IMR-90 (cell line): ENCODE data around the gene CHAT. TPM values are rescaled to one million over a fixed set of nuclear protein-coding genes. Genes with fewer than 3 reads are reported as not detected.

Experiments
- ATAC-seq: fragments of 200-7000 bp; cut with Tn5 transposase; 2 replicates; pipeline ENCODE4 v1.9.1; 2020; ENCODE audit warnings: low read depth, mild to moderate bottlenecking, moderate library complexity
- BruUV-seq: library from RNA; stranded (reverse); fragments of 400-500 nt; replicated peaks from 2 replicates; lab custom pipeline; 2021; lab: Mats Ljungman, UMichigan
- CTCF ChIA-PET: fragments of 300-600 bp; formaldehyde crosslinking; extraction: SDS; loops from one replicate; lab custom pipeline; 2021; ENCODE audit warnings: antibody characterized with exemption; lab: Yijun Ruan, JAX
- POLR2A ChIA-PET: fragments of 300-600 bp; sonication (Branson Sonifier 250); formaldehyde crosslinking; loops from one replicate; lab custom pipeline; 2022; ENCODE audit warnings: antibody characterized with exemption; ENCODE audit not compliant: unreplicated experiment; lab: Charles Lee
- DNase-seq: peaks from one replicate; pipeline ENCODE4 v3.0.0; 2013
- H2AFZ ChIP-seq: replicated peaks from 2 replicates; pipeline ENCODE3; 2013; ENCODE audit warnings: low read length, mild to moderate bottlenecking; ENCODE audit not compliant: poor library complexity
- H2AK5ac ChIP-seq: 2 replicates; pipeline ENCODE4 v1.6.1; 2013; ENCODE audit warnings: low read depth, low read length, inconsistent platforms
- H2AK9ac ChIP-seq: replicated peaks from 2 replicates; pipeline ENCODE3; 2013; ENCODE audit warnings: mild to moderate bottlenecking, low read depth, low read length, moderate library complexity; ENCODE audit not compliant: poor library complexity
- H2BK120ac ChIP-seq: 2 replicates; pipeline ENCODE4 v1.6.1; 2013; ENCODE audit warnings: low read depth, low read length, inconsistent platforms
- H2BK15ac ChIP-seq: 3 replicates; pipeline ENCODE4 v1.6.1; 2013; ENCODE audit warnings: low read depth, low read length, inconsistent platforms
- H2BK20ac ChIP-seq: 2 replicates; pipeline ENCODE4 v1.6.1; 2013; ENCODE audit warnings: low read depth, mild to moderate bottlenecking, inconsistent platforms, low read length, moderate library complexity
- H2BK5ac ChIP-seq: 2 replicates; pipeline ENCODE4 v1.6.1; 2013; ENCODE audit warnings: mild to moderate bottlenecking, low read depth, low read length, inconsistent platforms; ENCODE audit not compliant: poor library complexity, severe bottlenecking
- H3K14ac ChIP-seq: replicated peaks from 2 replicates; pipeline ENCODE4 v1.6.1; 2013; ENCODE audit warnings: low read depth, low read length, inconsistent platforms
- H3K18ac ChIP-seq: 2 replicates; pipeline ENCODE4 v1.6.1; 2013; ENCODE audit warnings: low read depth, low read length, control low read depth
- H3K23ac ChIP-seq: 2 replicates; pipeline ENCODE4 v1.6.1; 2013; ENCODE audit warnings: low read depth, low read length, inconsistent platforms
- H3K27ac ChIP-seq: 2 replicates; pipeline ENCODE4 v1.5.1; 2013; ENCODE audit warnings: mild to moderate bottlenecking, control low read depth, low read length; ENCODE audit not compliant: insufficient read depth
- H3K27me3 ChIP-seq: 2 replicates; pipeline ENCODE4 v1.6.1; 2013; ENCODE audit warnings: low read length; ENCODE audit not compliant: control insufficient read depth, insufficient read depth
- H3K36me3 ChIP-seq: 2 replicates; pipeline ENCODE4 v1.6.1; 2013; ENCODE audit warnings: low read length, mixed read lengths; ENCODE audit not compliant: control insufficient read depth, insufficient read depth
- H3K4ac ChIP-seq: 2 replicates; pipeline ENCODE4 v1.6.1; 2013; ENCODE audit warnings: low read depth, low read length, inconsistent platforms
- H3K4me1 ChIP-seq: 2 replicates; pipeline ENCODE4 v1.6.1; 2013; ENCODE audit warnings: low read length, mixed read lengths; ENCODE audit not compliant: control insufficient read depth, insufficient read depth
- H3K4me2 ChIP-seq: 2 replicates; pipeline ENCODE4 v1.6.1; 2013; ENCODE audit warnings: low read depth, mild to moderate bottlenecking, control low read depth, low read length, moderate library complexity
- H3K4me3 ChIP-seq: 2 replicates; pipeline ENCODE4 v1.5.1; 2013; ENCODE audit warnings: low read depth, mild to moderate bottlenecking, control low read depth, low read length, moderate library complexity; ENCODE audit not compliant: insufficient read depth
- H3K56ac ChIP-seq: 2 replicates; pipeline ENCODE4 v1.6.1; 2013; ENCODE audit warnings: low read length, inconsistent platforms; ENCODE audit not compliant: insufficient read depth; ENCODE audit errors: extremely low read depth
- H3K79me1 ChIP-seq, 2 experiments: 2 replicates each; pipeline ENCODE4 v1.6.1; 2013; ENCODE audit warnings: low read length in 2 of 2, inconsistent platforms in 1 of 2, low read depth in 1 of 2
- H3K9ac ChIP-seq: 2 replicates; pipeline ENCODE4 v1.6.1; 2013; ENCODE audit warnings: low read depth, low read length, control low read depth
- H3K9me1 ChIP-seq: 2 replicates; pipeline ENCODE4 v1.6.1; 2013; ENCODE audit warnings: low read length, inconsistent platforms; ENCODE audit not compliant: insufficient read depth
- H3K9me3 ChIP-seq: 2 replicates; pipeline ENCODE4 v1.6.1; 2013; ENCODE audit warnings: low read length; ENCODE audit not compliant: control insufficient read depth, insufficient read depth
- H4K20me1 ChIP-seq: 2 replicates; pipeline ENCODE4 v1.6.1; 2013; ENCODE audit warnings: low read length, inconsistent platforms; ENCODE audit not compliant: insufficient read depth
- H4K5ac ChIP-seq: 2 replicates; pipeline ENCODE4 v1.6.1; 2013; ENCODE audit warnings: mild to moderate bottlenecking, low read depth, low read length, control low read depth
- H4K8ac ChIP-seq, 2 experiments: 2 replicates each; pipeline ENCODE4 v1.6.1; 2013; ENCODE audit warnings: low read depth in 2 of 2, low read length in 2 of 2, control low read depth in 1 of 2, inconsistent platforms in 1 of 2
- H4K91ac ChIP-seq: 2 replicates; pipeline ENCODE4 v1.6.1; 2013; ENCODE audit warnings: low read depth, low read length, inconsistent platforms; ENCODE audit not compliant: insufficient read depth
- BHLHE40 ChIP-seq: fragments of 150-350 bp; IDR thresholded peaks from 2 replicates; pipeline ENCODE4 v1.6.1; 2016; ENCODE audit warnings: mild to moderate bottlenecking, low read depth, low read length
- MXI1 ChIP-seq: IDR thresholded peaks from 2 replicates; pipeline ENCODE4 v1.6.1; 2012; ENCODE audit warnings: low read depth, mild to moderate bottlenecking, low read length, moderate library complexity, borderline replicate concordance
- RAD21 ChIP-seq: IDR thresholded peaks from 2 replicates; pipeline ENCODE4 v1.6.1; 2012; ENCODE audit warnings: low read length, improper control_type of control experiment
- RFX5 ChIP-seq: IDR thresholded peaks from 2 replicates; pipeline ENCODE4 v1.8.0; 2012; ENCODE audit warnings: low read depth, mild to moderate bottlenecking, low read length, moderate library complexity
- WGBS, 2 experiments: methylation state at CpG; one replicate each; pipeline versions ENCODE4 v1.1.5 to v1.1.7; 2013; ENCODE audit warnings: missing lambda C conversion rate in 2 of 2; ENCODE audit not compliant: insufficient read length in 1 of 2; ENCODE audit errors: extremely low coverage in 2 of 2; 5-methylcytosine and 5-hydroxymethylcytosine counted together
- dilution Hi-C: fragments of 300-500 bp; cut with HindIII; formaldehyde crosslinking; loops from one replicate; pipeline ENCODE4 v1.14.3; 2018; ENCODE audit warnings: low sequenced_read_pairs; ENCODE audit not compliant: unreplicated experiment
- in situ Hi-C: fragments of 300-500 bp; cut with MboI; formaldehyde crosslinking; loops from 3 replicates; pipeline ENCODE4 v1.14.3; 2019; ENCODE audit warnings: low sequenced_read_pairs, inconsistent platforms, mixed read lengths
- intact Hi-C: fragments of 100-400 bp; cut with micrococcal nuclease; formaldehyde crosslinking; loops from 2 replicates; pipeline ENCODE4 v1.10.0; 2022
- polyA plus RNA-seq, 3 experiments: library from polyadenylated mRNA; depleted of rRNA; stranded (reverse); fragments of >200 nt; gene quantifications; 2 replicates each; pipeline ENCODE4 v1.2.3, GENCODE V29; 2012; ENCODE audit warnings: low replicate concordance in 1 of 3
- total RNA-seq: library from RNA; depleted of rRNA; stranded (reverse); fragments of >200 nt; gene quantifications from 2 replicates; pipeline ENCODE4 v1.2.3, GENCODE V29; 2012

CHAT gene
- total and polyA plus RNA-seq, 2 of the 4 experiments (the other 2 are of a cell fraction), result not detected

DNA sequence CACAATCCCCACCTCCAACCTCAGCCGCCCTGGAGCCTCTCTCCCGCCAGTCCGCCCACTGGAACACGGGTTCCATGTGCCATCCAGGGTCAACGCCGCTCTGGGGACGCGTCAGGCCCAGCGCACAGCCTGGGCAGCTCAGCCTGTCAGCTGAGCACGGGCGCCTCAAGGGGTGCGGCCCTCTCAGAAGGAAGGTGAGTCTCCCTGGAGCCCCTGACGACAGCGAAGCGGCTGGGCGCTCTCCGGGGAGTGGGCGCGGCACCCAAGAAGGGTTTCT, 4.9 kb upstream of the CHAT start:
- Histone ChIP-seq H2AK9ac (no peak overlapping the region), H4K20me1 (no peaks in the 10 kb centered on the region), H3K9ac (no peak overlapping the region), H2BK5ac (no peak overlapping the region), H4K5ac (no peak overlapping the region), H3K4me1 (no peaks in the 10 kb centered on the region), H2AK5ac (no peak overlapping the region), H3K18ac (no peak overlapping the region), H2BK120ac (no peak overlapping the region), H3K27ac (no peak overlapping the region), H3K36me3 (no peaks in the 10 kb centered on the region), H3K4me2 (no peak overlapping the region), H3K14ac (no peak overlapping the region), H2BK15ac (no peak overlapping the region), H2AFZ (no peak overlapping the region), H3K9me1 (no peaks in the 10 kb centered on the region), H4K8ac (no peak overlapping the region), H3K4me3 (no peak overlapping the region), H3K79me1 (no peaks in the 10 kb centered on the region), H3K9me3 (peaks cover 12% of the 10 kb centered on the region; the same call in 1 of the 2 replicates), H2BK20ac (no peak overlapping the region), H3K56ac (no peak overlapping the region), H3K4ac (no peak overlapping the region), H3K27me3 (peaks cover 62% of the 10 kb centered on the region), H4K91ac (no peak overlapping the region), H3K23ac (no peak overlapping the region)
- 0% methylated on average over 2 of the region's 19 CpGs; no CpG with 5 or more reads in 1 of the 2 experiments for WGBS, 2 experiments
- ChIA-PET POLR2A (no interaction called here), CTCF (no interaction called here)
- dilution Hi-C loops, result no loop called here
- intact Hi-C loops, result loop anchor here (5.0 kb wide), 1 partner anchor 153 kb away; the partner anchor contains the start of gene OGDHL
- in situ Hi-C loops, result no loop called here
- BruUV-seq, result no TSS peak
- DNase-seq, result no peak
- ATAC-seq, result no peak
- TF ChIP-seq RFX5, result no peak
- TF ChIP-seq RAD21, result no peak
- TF ChIP-seq MXI1, result no peak
- TF ChIP-seq BHLHE40, result no peak
